PC-3 (cell line): ENCODE measurements around the gene CCDC192. TPM values are rescaled to one million over a fixed set of nuclear protein-coding genes. Genes with fewer than 3 reads are reported as not detected.

Experiments used
- ATAC-seq: fragments of 200-7000 bp; cut with Tn5 transposase; 2 replicates; pipeline ENCODE4 v1.9.1; 2020; ENCODE audit warnings: mild to moderate bottlenecking, moderate library complexity
- BruUV-seq: library from RNA; stranded (reverse); fragments of 400-500 nt; replicated peaks from 2 replicates; lab custom pipeline; 2021; lab: Mats Ljungman, UMichigan
- CTCF ChIA-PET: fragments of 300-600 bp; sonication (Branson Sonifier 250); formaldehyde crosslinking; loops from one replicate; lab custom pipeline; 2022; ENCODE audit warnings: antibody characterized with exemption; lab: Charles Lee
- POLR2A ChIA-PET: fragments of 300-600 bp; sonication (Branson Sonifier 250); formaldehyde crosslinking; loops from one replicate; lab custom pipeline; 2022; ENCODE audit warnings: antibody characterized with exemption; ENCODE audit not compliant: unreplicated experiment; lab: Charles Lee
- DNase-seq: peaks from one replicate; pipeline ENCODE4 v3.0.0-alpha.2; 2015
- H2AFZ ChIP-seq: fragments of 300-600 bp; sonication (generic); 2 replicates; pipeline ENCODE4 v1.6.0; 2016; ENCODE audit warnings: antibody characterized with exemption, low read length
- H3F3A ChIP-seq: fragments of 300-600 bp; sonication (generic); one replicate; pipeline ENCODE4 v1.6.0; 2017; ENCODE audit warnings: antibody characterized with exemption, low read length, control low read depth, mild to moderate bottlenecking; ENCODE audit not compliant: unreplicated experiment
- H3K27ac ChIP-seq: fragments of 300-600 bp; sonication (generic); 2 replicates; pipeline ENCODE4 v1.5.1; 2016; ENCODE audit warnings: mild to moderate bottlenecking, low read length
- H3K27me3 ChIP-seq: fragments of 300-600 bp; sonication (generic); 2 replicates; pipeline ENCODE4 v1.6.1; 2016; ENCODE audit warnings: low read length, mixed read lengths
- H3K36me3 ChIP-seq: fragments of 300-600 bp; sonication (generic); 2 replicates; pipeline ENCODE4 v1.6.1; 2016; ENCODE audit warnings: low read depth, mixed run types, low read length, mixed read lengths
- H3K4me1 ChIP-seq: fragments of 300-600 bp; sonication (generic); 2 replicates; pipeline ENCODE4 v1.5.1; 2016; ENCODE audit warnings: low read length; ENCODE audit not compliant: insufficient read depth
- H3K4me2 ChIP-seq: fragments of 300-600 bp; sonication (generic); 2 replicates; pipeline ENCODE4 v1.6.0; 2016; ENCODE audit warnings: low read length
- H3K4me3 ChIP-seq: fragments of 300-600 bp; sonication (generic); 2 replicates; pipeline ENCODE4 v1.5.1; 2016; ENCODE audit warnings: mild to moderate bottlenecking, low read length, mixed read lengths
- H3K79me2 ChIP-seq: fragments of 300-600 bp; sonication (generic); 2 replicates; pipeline ENCODE4 v1.6.1; 2017; ENCODE audit warnings: low read length, mixed read lengths
- H3K9ac ChIP-seq: fragments of 300-600 bp; sonication (generic); 2 replicates; pipeline ENCODE4 v1.6.0; 2016; ENCODE audit warnings: mild to moderate bottlenecking, low read length
- H3K9me2 ChIP-seq: fragments of 300-600 bp; sonication (generic); replicated peaks from 2 replicates; pipeline ENCODE4 v1.6.1; 2016; ENCODE audit warnings: mixed run types, low read length, mixed read lengths
- H3K9me3 ChIP-seq: fragments of 300-600 bp; sonication (generic); 2 replicates; pipeline ENCODE4 v1.6.1; 2016; ENCODE audit warnings: low read length, mixed read lengths
- H4K20me1 ChIP-seq: fragments of 300-600 bp; sonication (generic); 2 replicates; pipeline ENCODE4 v1.6.1; 2016; ENCODE audit warnings: low read length, mixed read lengths
- CTCF ChIP-seq: fragments of 300-600 bp; sonication (generic); conservative IDR thresholded peaks from 2 replicates; pipeline ENCODE4 v1.5.1; 2017; ENCODE audit warnings: antibody characterized with exemption, low read depth, mild to moderate bottlenecking, low read length
- EZH2 ChIP-seq: fragments of 300-600 bp; sonication (generic); IDR thresholded peaks from one replicate; pipeline ENCODE4 v1.6.1; 2017; ENCODE audit warnings: antibody characterized with exemption, mild to moderate bottlenecking, low read length; ENCODE audit not compliant: unreplicated experiment
- EZH2phosphoT487 ChIP-seq: fragments of 300-600 bp; sonication (generic); IDR thresholded peaks from 2 replicates; pipeline ENCODE4 v1.6.1; 2018; ENCODE audit warnings: mild to moderate bottlenecking, antibody characterized with exemption, low read length, borderline replicate concordance
- intact Hi-C: fragments of 100-400 bp; cut with micrococcal nuclease; formaldehyde crosslinking; loops from 2 replicates; pipeline ENCODE4 v1.9.0; 2023
- total RNA-seq: library from RNA; depleted of rRNA; stranded (reverse); fragments of >200 nt; gene quantifications from 2 replicates; pipeline ENCODE4 v1.2.3, GENCODE V29; 2014

CCDC192 gene
- total RNA-seq, 1 experiment from 2014 or later, result not detected

GRCh38 chr5:127718181-127718580 lies 15.0 kb downstream of the CCDC192 start:
- H3K4me2 ChIP-seq, result no peak overlapping the region
- H4K20me1 ChIP-seq, result no peaks in the 10 kb centered on the region
- H3K27me3 ChIP-seq, result 0 out of 2 replicates have a peak, but pooled peaks cover 17% of the 10 kb centered on the region
- H3K9me3 ChIP-seq, result no peaks in the 10 kb centered on the region
- TF ChIP-seq CTCF (no peak), EZH2phosphoT487 (no peak), EZH2 (no peak)
- DNase-seq (no peak), ATAC-seq (no peak)
- no peak overlapping the region for H2AFZ ChIP-seq
- H3F3A ChIP-seq, result no peaks in the 10 kb centered on the region
- no peak overlapping the region for H3K27ac ChIP-seq
- no peak overlapping the region for H3K9ac ChIP-seq
- POLR2A ChIA-PET, result no interaction called here
- H3K79me2 ChIP-seq, result no peaks in the 10 kb centered on the region
- H3K9me2 ChIP-seq, result no peaks in the 10 kb centered on the region
- no TSS peak for BruUV-seq
- H3K36me3 ChIP-seq, result no peaks in the 10 kb centered on the region
- CTCF ChIA-PET, result no interaction called here
- no peaks in the 10 kb centered on the region for H3K4me1 ChIP-seq
- H3K4me3 ChIP-seq, result no peak overlapping the region
- intact Hi-C loops, result no loop called here

- no peaks in the 10 kb centered on the region for H3K9me2 ChIP-seq
- H4K20me1 ChIP-seq, result no peaks in the 10 kb centered on the region
- H3K4me3 ChIP-seq, result no peak overlapping the region
- ChIA-PET POLR2A (no interaction called here), CTCF (no interaction called here)
- no peaks in the 10 kb centered on the region for H3K4me1 ChIP-seq
- H3K79me2 ChIP-seq, result no peaks in the 10 kb centered on the region
- no peak for TF ChIP-seq CTCF
- TF ChIP-seq EZH2, result no peak
- no peak for TF ChIP-seq EZH2phosphoT487
- no peak overlapping the region for H2AFZ ChIP-seq
- H3K27me3 ChIP-seq, result no peaks in the 10 kb centered on the region
- H3F3A ChIP-seq, result no peaks in the 10 kb centered on the region
- intact Hi-C loops, result no loop called here
- no TSS peak for BruUV-seq
- no peak overlapping the region for H3K4me2 ChIP-seq
- ATAC-seq, result no peak
- H3K36me3 ChIP-seq, result no peaks in the 10 kb centered on the region
- peak; percentile 28 for DNase-seq
- H3K9me3 ChIP-seq, result no peaks in the 10 kb centered on the region
- no peak overlapping the region for H3K9ac ChIP-seq
- H3K27ac ChIP-seq, result no peak overlapping the region
These were observed 20.4 kb downstream of the CCDC192 start for GRCh38 chr5:127723571-127723970.

GRCh38 chr5:127725673-127726072 lies 22.5 kb downstream of the CCDC192 start:
- POLR2A ChIA-PET, result no interaction called here
- intact Hi-C loops, result no loop called here
- DNase-seq, result no peak

More at GRCh38 chr5:127725673-127726072, 22.5 kb downstream of the CCDC192 start:
- TF ChIP-seq EZH2 (no peak), CTCF (no peak), EZH2phosphoT487 (no peak)
- Histone ChIP-seq H3K9me3 (no peaks in the 10 kb centered on the region), H3K9ac (no peak overlapping the region), H3F3A (no peaks in the 10 kb centered on the region), H4K20me1 (no peaks in the 10 kb centered on the region), H2AFZ (no peak overlapping the region), H3K27ac (no peak overlapping the region), H3K9me2 (no peaks in the 10 kb centered on the region), H3K27me3 (no peaks in the 10 kb centered on the region), H3K36me3 (no peaks in the 10 kb centered on the region), H3K4me1 (no peaks in the 10 kb centered on the region), H3K79me2 (no peaks in the 10 kb centered on the region), H3K4me3 (no peak overlapping the region), H3K4me2 (no peak overlapping the region)
- CTCF ChIA-PET, result no interaction called here
- no TSS peak for BruUV-seq
- ATAC-seq, result no peak
